ENCODE measurements around the gene CAMTA2. TPM values are rescaled to one million over a fixed set of nuclear protein-coding genes. Genes with fewer than 3 reads are reported as not detected.

The CAMTA2 gene
- total RNA-seq, 1 donor from 2014 or later = 43.1 TPM

DNA sequence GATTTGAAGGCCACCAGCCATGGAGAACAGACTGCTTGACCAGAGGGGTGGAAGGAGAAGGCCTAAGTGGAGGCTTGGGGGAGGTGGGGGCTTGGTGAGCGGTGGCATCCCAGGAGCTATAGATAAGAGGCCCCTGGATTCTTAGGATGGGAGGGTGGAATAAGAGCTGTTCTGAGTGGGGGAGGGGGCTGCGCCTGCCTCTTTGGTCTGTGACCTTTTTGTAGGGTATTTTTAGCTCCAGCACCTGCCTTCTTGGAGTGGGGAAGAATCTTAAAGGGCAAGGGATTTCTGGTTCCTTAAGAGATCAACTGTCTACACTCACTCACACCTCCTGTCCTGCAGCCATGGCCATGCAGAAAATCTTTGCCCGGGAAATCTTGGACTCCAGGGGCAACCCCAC, 36.0 kb downstream of the CAMTA2 start:
- Histone ChIP-seq H3K4me3 (ENCODE audit: insufficient read depth, low read depth, low read length) (no peak overlapping the region), H3K36me3 (ENCODE audit: insufficient read depth, low read length) (peaks cover 4% of the 10 kb centered on the region)
- no peak for FAIRE-seq

DNA sequence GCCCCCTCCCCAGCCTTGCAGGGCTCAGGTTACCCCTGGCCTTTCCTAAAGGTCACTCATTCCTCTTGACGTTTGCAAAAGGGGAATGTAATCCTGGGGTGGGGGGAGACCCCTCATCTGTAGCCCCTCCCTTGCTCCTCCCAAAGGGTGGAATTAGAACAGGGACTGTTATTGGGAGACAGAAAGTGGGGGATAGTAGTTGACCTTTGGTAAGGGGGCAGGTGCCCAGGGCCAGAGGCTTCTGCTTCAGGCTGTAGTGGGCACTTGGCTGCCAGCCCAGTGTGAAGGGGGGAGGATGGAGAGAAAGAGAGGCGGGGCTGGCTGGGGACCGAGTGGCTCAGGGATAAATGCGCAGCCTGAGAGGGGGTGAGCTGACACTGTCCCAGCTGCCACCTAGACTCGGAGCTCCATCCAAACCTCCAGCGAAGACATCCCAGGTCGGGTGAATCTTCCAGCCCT, 36.7 kb downstream of the CAMTA2 start, which contains the start of gene ENO3:
Gene ENO3, plus strand, starts transcription at position 374 of the 459 bp plus-strand sequence. CDS start 711 bp downstream, outside the sequence.
- peaks cover 26% of the 10 kb centered on the region for H3K79me2 ChIP-seq (ENCODE audit: insufficient read depth, low read length)
- H4K20me1 ChIP-seq (ENCODE audit: insufficient read depth, low read length) = peaks cover 26% of the 10 kb centered on the region
- peak within 1 kb of the TSS; percentile 64 for H2AFZ ChIP-seq (ENCODE audit: low read depth, low read length)
- no peaks in the 10 kb centered on the region for H3K27me3 ChIP-seq (ENCODE audit: insufficient read depth, low read length)
- Mint-ChIP-seq H3K9me3 (ENCODE audit: unreplicated experiment) (no peaks in the 10 kb centered on the region), H3K27me3 (ENCODE audit: low read depth, unreplicated experiment) (no peaks in the 10 kb centered on the region), H3K27ac (ENCODE audit: unreplicated experiment) (peak within 1 kb of the TSS; percentile 62), H3K4me1 (ENCODE audit: low read depth, unreplicated experiment) (peaks cover 28% of the 10 kb centered on the region), H3K4me3 (ENCODE audit: unreplicated experiment) (peak within 1 kb of the TSS; percentile 81), H3K36me3 (ENCODE audit: low read depth, unreplicated experiment) (peaks cover 13% of the 10 kb centered on the region)
- H3K27ac ChIP-seq (ENCODE audit: low read depth, low read length) = peak within 1 kb of the TSS; percentile 66
- H3K9me3 ChIP-seq (ENCODE audit: insufficient read depth, low read depth, low read length) = no peaks in the 10 kb centered on the region
- H3K9ac ChIP-seq (ENCODE audit: low read length) = peak within 1 kb of the TSS; percentile 75
- DNase-seq (ENCODE audit: low read depth) = no peak
- H3K4me1 ChIP-seq (ENCODE audit: insufficient read depth, low read length) = peaks cover 29% of the 10 kb centered on the region
- peak within 1 kb of the TSS; percentile 22 for H3K4me3 ChIP-seq (ENCODE audit: insufficient read depth, low read depth, low read length)
- no peak for FAIRE-seq
- H3K36me3 ChIP-seq (ENCODE audit: insufficient read depth, low read length) = peaks cover 8% of the 10 kb centered on the region
- TF ChIP-seq EZH2 (IDR thresholded peaks at IDR 0.05; ENCODE audit: insufficient read depth, low read length) (no peak), CTCF (IDR thresholded peaks at IDR 0.05; ENCODE audit: insufficient read depth, low read depth, low read length) (no peak)
- peak within 1 kb of the TSS; percentile 99 for H3K4me2 ChIP-seq (ENCODE audit: low read length)

More for the DNA sequence above, 36.0 kb downstream of the CAMTA2 start:
- DNase-seq (ENCODE audit: low read depth) = no peak
- peak overlapping the region; percentile 62 for H3K27ac Mint-ChIP-seq (ENCODE audit: unreplicated experiment)
- H3K79me2 ChIP-seq (ENCODE audit: insufficient read depth, low read length) = peaks cover 19% of the 10 kb centered on the region
- TF ChIP-seq CTCF (IDR thresholded peaks at IDR 0.05; ENCODE audit: insufficient read depth, low read depth, low read length) = no peak
- no peak for TF ChIP-seq EZH2 (IDR thresholded peaks at IDR 0.05; ENCODE audit: insufficient read depth, low read length)
- no peak overlapping the region for H3K4me2 ChIP-seq (ENCODE audit: low read length)
- H3K27me3 ChIP-seq (ENCODE audit: insufficient read depth, low read length) = no peaks in the 10 kb centered on the region
- H3K9ac ChIP-seq (ENCODE audit: low read length) = no peak overlapping the region
- no peak overlapping the region for H2AFZ ChIP-seq (ENCODE audit: low read depth, low read length)
- no peaks in the 10 kb centered on the region for H3K27me3 Mint-ChIP-seq (ENCODE audit: low read depth, unreplicated experiment)
- peaks cover 22% of the 10 kb centered on the region for H3K4me1 ChIP-seq (ENCODE audit: insufficient read depth, low read length)
- H3K9me3 Mint-ChIP-seq (ENCODE audit: unreplicated experiment) = no peaks in the 10 kb centered on the region
- H4K20me1 ChIP-seq (ENCODE audit: insufficient read depth, low read length) = peaks cover 19% of the 10 kb centered on the region
- H3K4me3 Mint-ChIP-seq (ENCODE audit: unreplicated experiment) = peak overlapping the region; percentile 70
- peaks cover 15% of the 10 kb centered on the region for H3K36me3 Mint-ChIP-seq (ENCODE audit: low read depth, unreplicated experiment)
- H3K4me1 Mint-ChIP-seq (ENCODE audit: low read depth, unreplicated experiment) = peaks cover 28% of the 10 kb centered on the region
- no peaks in the 10 kb centered on the region for H3K9me3 ChIP-seq (ENCODE audit: insufficient read depth, low read depth, low read length)
- H3K27ac ChIP-seq (ENCODE audit: low read depth, low read length) = no peak overlapping the region

DNA sequence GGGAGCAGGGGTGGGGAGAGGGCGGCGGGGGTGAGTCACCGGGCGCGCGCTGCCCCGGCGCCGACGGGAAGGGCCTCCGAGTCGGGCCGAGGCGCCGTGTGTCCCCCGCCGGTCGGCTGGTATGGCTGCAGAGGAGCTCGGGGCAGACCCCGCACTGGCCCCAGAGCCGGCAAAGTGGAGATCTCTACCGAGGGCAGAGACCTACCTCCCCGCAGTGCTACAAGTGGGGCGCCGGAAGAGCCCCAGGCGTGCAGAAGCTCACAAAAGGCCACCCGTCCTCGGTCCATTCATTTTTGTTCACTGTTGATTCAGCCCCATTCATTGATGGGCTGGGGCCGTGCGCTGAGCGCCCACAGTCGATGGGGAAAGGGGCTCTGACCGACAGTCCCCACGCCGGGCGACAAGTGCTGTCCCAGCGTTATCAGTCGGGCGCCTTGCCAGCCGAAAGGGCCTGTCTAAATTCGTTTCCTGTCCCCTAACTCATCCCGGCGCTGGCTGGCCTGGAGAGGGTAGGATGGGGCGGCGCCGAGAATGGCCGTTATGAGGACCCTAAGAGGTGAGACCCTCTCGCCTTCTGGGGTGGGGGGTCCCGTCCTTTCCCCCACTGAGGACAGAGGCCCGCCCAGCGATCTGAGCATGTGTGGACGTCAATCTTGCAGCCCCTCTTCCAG, 37.3 kb downstream of the CAMTA2 start:
- H3K4me1 ChIP-seq (ENCODE audit: insufficient read depth, low read length) = peaks cover 35% of the 10 kb centered on the region
- DNase-seq (ENCODE audit: low read depth) = no peak

More for the DNA sequence above, 37.3 kb downstream of the CAMTA2 start:
- H3K4me3 Mint-ChIP-seq (ENCODE audit: unreplicated experiment) = peak overlapping the region; percentile 81
- H2AFZ ChIP-seq (ENCODE audit: low read depth, low read length) = peak overlapping the region; percentile 64
- peaks cover 14% of the 10 kb centered on the region for H3K36me3 Mint-ChIP-seq (ENCODE audit: low read depth, unreplicated experiment)
- H3K9me3 Mint-ChIP-seq (ENCODE audit: unreplicated experiment) = no peaks in the 10 kb centered on the region
- peak overlapping the region; percentile 99 for H3K4me2 ChIP-seq (ENCODE audit: low read length)
- peaks cover 31% of the 10 kb centered on the region for H3K79me2 ChIP-seq (ENCODE audit: insufficient read depth, low read length)
- H3K9ac ChIP-seq (ENCODE audit: low read length) = peak overlapping the region; percentile 75
- H3K27me3 Mint-ChIP-seq (ENCODE audit: low read depth, unreplicated experiment) = no peaks in the 10 kb centered on the region
- H3K36me3 ChIP-seq (ENCODE audit: insufficient read depth, low read length) = peaks cover 11% of the 10 kb centered on the region
- H3K27ac ChIP-seq (ENCODE audit: low read depth, low read length) = peak overlapping the region; percentile 66
- H3K9me3 ChIP-seq (ENCODE audit: insufficient read depth, low read depth, low read length) = no peaks in the 10 kb centered on the region
- peaks cover 32% of the 10 kb centered on the region for H4K20me1 ChIP-seq (ENCODE audit: insufficient read depth, low read length)
- FAIRE-seq = no peak
- TF ChIP-seq CTCF (IDR thresholded peaks at IDR 0.05; ENCODE audit: insufficient read depth, low read depth, low read length) = no peak
- TF ChIP-seq EZH2 (IDR thresholded peaks at IDR 0.05; ENCODE audit: insufficient read depth, low read length) = no peak
- H3K27me3 ChIP-seq (ENCODE audit: insufficient read depth, low read length) = no peaks in the 10 kb centered on the region
- H3K27ac Mint-ChIP-seq (ENCODE audit: unreplicated experiment) = peak overlapping the region; percentile 62
- H3K4me1 Mint-ChIP-seq (ENCODE audit: low read depth, unreplicated experiment) = peaks cover 34% of the 10 kb centered on the region
- H3K4me3 ChIP-seq (ENCODE audit: insufficient read depth, low read depth, low read length) = peak overlapping the region; percentile 22
